Neural progenitor cell (in vitro differentiated cells): ENCODE measurements around the gene RANBP2.
"Not testable (repeated sequence)": the region's sequence is repeated elsewhere in the genome, so short reads cannot be mapped to it uniquely, and the experiment has no call there.

Source experiments
- EZH2 ChIP-seq: fragments of 200-600 bp; sonication (generic); IDR thresholded peaks from 2 replicates; pipeline ENCODE4 v1.6.1; 2017; ENCODE audit warnings: antibody characterized with exemption, mild to moderate bottlenecking, moderate library complexity
- EZH2phosphoT487 ChIP-seq: fragments of 200-600 bp; sonication (generic); IDR thresholded peaks from 2 replicates; pipeline ENCODE4 v1.6.1; 2017; ENCODE audit warnings: antibody characterized with exemption
- TF ChIP-seq, protein P1 (sequence below): fragments of 200-600 bp; sonication (generic); IDR thresholded peaks from 2 replicates; pipeline ENCODE4 v1.5.1; 2017; ENCODE audit warnings: antibody characterized with exemption, mild to moderate bottlenecking

DNA sequence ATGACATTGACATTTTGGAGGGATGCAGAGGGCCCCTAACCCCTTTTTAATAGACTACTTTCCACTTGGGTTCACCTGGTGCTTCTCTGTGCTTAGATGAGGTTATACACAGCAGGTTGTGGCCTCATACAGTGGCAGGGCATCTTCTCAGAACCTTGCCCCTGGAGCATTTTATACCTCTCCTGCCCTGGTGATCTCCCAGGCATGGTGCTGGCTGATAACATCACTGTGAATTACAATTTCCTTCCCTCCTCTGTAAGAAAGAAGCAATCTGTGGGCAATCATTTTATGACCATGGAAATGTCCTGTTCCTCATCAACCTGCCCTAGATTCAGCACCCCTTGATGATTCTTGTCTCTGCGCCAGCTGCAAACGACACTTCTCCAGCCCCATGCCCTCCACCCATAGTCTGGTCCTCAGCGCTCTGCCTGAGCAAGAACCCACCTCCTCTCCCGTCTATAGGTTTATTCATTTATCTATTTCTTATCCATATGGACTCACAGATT lies 42.0 kb upstream of the RANBP2 start:
- TF ChIP-seq, protein P1, sequence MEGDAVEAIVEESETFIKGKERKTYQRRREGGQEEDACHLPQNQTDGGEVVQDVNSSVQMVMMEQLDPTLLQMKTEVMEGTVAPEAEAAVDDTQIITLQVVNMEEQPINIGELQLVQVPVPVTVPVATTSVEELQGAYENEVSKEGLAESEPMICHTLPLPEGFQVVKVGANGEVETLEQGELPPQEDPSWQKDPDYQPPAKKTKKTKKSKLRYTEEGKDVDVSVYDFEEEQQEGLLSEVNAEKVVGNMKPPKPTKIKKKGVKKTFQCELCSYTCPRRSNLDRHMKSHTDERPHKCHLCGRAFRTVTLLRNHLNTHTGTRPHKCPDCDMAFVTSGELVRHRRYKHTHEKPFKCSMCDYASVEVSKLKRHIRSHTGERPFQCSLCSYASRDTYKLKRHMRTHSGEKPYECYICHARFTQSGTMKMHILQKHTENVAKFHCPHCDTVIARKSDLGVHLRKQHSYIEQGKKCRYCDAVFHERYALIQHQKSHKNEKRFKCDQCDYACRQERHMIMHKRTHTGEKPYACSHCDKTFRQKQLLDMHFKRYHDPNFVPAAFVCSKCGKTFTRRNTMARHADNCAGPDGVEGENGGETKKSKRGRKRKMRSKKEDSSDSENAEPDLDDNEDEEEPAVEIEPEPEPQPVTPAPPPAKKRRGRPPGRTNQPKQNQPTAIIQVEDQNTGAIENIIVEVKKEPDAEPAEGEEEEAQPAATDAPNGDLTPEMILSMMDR: not testable (repeated sequence)
- not testable (repeated sequence) for TF ChIP-seq EZH2, EZH2phosphoT487
